ENCODE data around the gene SSTR3.

The SSTR3 gene

DNA sequence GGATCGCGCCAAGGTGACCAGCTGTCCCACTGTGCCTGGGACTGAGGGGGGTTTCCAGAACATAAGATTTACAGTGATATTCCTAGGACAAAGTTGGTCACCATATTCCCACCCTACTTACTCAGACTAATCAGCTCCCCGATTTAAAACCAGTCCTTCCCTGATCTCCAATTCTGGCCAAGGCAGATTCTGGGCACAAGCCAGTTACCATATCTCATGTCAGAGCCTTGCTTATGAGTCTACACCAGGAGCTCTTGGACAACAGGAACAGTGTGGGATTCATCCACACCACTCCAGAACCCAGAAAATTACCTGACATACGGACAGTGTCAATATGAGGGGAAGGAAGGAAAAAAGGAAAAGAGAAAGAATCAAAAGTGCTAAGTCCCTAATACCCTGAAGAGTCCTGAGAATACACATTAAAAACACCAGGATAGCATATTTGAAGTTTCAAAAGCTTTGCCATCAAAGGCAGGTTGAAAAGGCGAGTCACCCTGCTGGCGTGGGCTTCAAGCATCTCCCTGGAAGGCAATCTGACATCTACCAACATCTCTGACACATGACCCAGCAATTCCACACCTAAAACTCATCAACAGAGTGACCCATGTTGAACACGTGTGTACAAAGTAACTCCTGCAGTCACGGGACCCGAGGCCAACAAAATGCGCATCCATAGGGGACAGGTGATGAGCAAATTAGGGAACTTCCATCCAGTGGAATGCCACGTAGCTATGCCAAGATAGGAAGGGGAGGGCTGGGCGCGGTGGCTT is 54.6 kb downstream of the SSTR3 start:
- TF ChIP-seq, protein P1, sequence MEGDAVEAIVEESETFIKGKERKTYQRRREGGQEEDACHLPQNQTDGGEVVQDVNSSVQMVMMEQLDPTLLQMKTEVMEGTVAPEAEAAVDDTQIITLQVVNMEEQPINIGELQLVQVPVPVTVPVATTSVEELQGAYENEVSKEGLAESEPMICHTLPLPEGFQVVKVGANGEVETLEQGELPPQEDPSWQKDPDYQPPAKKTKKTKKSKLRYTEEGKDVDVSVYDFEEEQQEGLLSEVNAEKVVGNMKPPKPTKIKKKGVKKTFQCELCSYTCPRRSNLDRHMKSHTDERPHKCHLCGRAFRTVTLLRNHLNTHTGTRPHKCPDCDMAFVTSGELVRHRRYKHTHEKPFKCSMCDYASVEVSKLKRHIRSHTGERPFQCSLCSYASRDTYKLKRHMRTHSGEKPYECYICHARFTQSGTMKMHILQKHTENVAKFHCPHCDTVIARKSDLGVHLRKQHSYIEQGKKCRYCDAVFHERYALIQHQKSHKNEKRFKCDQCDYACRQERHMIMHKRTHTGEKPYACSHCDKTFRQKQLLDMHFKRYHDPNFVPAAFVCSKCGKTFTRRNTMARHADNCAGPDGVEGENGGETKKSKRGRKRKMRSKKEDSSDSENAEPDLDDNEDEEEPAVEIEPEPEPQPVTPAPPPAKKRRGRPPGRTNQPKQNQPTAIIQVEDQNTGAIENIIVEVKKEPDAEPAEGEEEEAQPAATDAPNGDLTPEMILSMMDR (IDR thresholded peaks at IDR 0.05; ENCODE audit: extremely low read depth, missing control alignments) = no peak
- DNase-seq (ENCODE audit: low spot score) = no peak

DNA sequence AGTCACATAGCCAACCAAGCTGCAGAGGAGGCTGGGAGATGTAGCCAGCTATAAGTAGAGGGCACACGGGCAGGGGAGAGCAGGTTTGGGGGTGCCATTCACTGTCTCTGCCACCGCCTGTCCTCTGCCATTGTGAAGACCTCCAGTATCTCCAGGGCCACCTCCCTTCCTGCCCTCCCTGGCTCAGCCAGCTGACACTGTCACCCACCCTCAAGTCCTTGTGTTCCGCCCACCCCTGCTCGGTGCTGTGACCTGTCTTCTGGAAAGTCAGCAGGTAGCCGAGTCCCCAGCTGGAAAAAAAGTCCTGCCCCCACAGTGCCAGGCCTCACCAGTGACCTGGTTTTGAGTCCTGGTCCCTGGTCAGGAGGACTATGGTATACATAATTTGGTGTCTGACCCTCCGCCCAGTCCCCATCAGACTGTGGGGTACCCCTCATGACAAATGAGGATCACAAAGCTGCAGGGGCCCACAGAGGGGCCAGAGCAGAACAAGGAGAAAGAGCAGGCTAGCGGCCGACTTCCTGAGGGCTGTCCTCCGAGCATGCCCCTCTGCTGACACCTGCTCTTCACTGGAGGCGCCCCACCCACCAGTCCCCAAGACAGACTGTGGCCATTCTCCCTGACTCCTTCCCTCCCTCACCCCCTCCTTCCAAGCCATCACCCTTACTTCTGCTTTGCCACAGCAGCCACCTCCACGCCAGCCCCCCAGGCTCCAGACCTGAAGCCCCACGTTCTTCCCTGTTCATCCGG is 55.4 kb downstream of the SSTR3 start:
- TF ChIP-seq, protein P1 (IDR thresholded peaks at IDR 0.05; ENCODE audit: extremely low read depth, missing control alignments) = no peak
- DNase-seq (ENCODE audit: low spot score) = no peak

DNA sequence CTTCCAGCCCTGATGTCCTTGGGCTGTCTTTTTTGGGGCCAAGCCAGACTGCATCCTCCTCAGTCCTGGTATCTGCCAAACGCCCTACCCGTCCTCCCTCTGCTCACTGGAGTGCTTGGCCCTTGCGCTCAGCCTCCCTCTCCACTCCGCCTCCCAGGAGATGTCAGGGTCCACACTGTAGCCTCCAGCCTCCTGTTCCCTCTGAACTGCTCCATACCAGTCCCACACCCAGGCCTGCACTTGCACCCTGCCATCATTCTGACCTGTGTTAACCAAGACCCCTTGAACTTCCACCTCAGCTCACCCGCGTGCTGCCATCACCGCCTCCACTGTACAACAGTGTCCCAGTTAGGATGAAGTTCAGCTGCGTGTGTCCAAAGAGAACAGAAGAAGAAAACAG is 56.3 kb downstream of the SSTR3 start:
- no peak for DNase-seq (ENCODE audit: low spot score)
- TF ChIP-seq, protein P1 (IDR thresholded peaks at IDR 0.05; ENCODE audit: extremely low read depth, missing control alignments) = no peak

GRCh38 chr22:37154925-37155712 is 57.2 kb downstream of the SSTR3 start:
- TF ChIP-seq, protein P1 (IDR thresholded peaks at IDR 0.05; ENCODE audit: extremely low read depth, missing control alignments) = no peak
- no peak for DNase-seq (ENCODE audit: low spot score)
